ENCODE results near the gene CACNA2D3.

DNA sequence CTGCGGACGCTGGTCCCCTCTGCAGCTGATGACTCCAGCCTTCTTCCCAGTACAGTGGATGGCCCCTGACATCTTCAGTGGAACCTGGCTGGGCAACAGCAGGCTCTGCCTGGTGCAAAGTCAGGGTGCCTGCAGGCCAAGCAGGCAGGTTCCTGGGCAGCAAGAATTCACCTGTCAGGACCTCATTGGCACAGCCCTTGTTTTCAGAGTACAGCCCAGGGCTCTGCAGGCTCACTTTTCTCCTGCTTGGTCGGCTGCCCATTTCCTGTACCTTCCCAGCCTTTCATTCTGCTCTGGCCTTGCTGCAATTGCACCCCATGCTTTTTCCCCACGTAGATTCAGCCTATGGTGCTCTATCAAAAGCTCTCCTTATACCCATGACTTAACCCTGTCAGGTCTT is 749.5 kb downstream of the CACNA2D3 start:
- no peak for TF ChIP-seq CTCF (IDR thresholded peaks at IDR 0.05)
- TF ChIP-seq EP300 (IDR thresholded peaks at IDR 0.05) = no peak
- TF ChIP-seq POLR2A (IDR thresholded peaks at IDR 0.05) = no peak

Data from upper lobe of left lung (tissue), 4 donors.